ENCODE results near the gene WBP4.
"Not testable (repeated sequence)": the region's sequence is repeated elsewhere in the genome, so short reads cannot be mapped to it uniquely, and the experiment has no call there.

The WBP4 gene

GRCh38 chr13:41085961-41086585 lies 24.8 kb downstream of the WBP4 start:
- no peak for TF ChIP-seq CTCF (conservative IDR thresholded peaks at IDR 0.05; ENCODE audit: low read depth, low read length)
- H3K4me3 ChIP-seq (ENCODE audit: low read length), result no peak overlapping the region
- DNase-seq (ENCODE audit: low read depth), result no peak

- H3K4me3 ChIP-seq (ENCODE audit: low read length); DNase-seq (ENCODE audit: low read depth): not testable (repeated sequence)
Observed at GRCh38 chr13:41095681-41096080, 34.4 kb downstream of the WBP4 start.

DNA sequence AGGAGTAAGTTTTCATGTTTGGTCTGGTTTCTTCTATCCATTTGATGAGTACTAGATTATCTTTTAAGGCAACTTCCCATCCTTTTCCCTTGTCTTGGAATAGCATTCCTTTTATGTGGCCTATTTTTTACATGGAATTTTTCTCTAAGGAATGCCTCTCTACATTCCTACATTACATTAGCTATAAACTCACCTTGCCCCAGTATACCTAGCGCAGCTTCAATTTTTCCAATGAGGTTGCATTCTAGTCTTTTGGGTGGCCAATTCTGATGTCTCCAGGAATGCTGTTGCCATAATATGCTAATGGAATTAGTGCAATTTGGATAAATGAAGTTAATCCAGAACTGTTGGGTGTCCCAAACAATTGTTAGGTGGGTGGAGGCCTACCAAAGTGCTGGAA lies 37.5 kb downstream of the WBP4 start:
- H3K4me3 ChIP-seq (ENCODE audit: low read length), result no peak overlapping the region
- TF ChIP-seq CTCF (conservative IDR thresholded peaks at IDR 0.05; ENCODE audit: low read depth, low read length), result no peak
- no peak for DNase-seq (ENCODE audit: low read depth)

- no peak for TF ChIP-seq CTCF (conservative IDR thresholded peaks at IDR 0.05; ENCODE audit: low read depth, low read length)
- no peak for DNase-seq (ENCODE audit: low read depth)
- H3K4me3 ChIP-seq (ENCODE audit: low read length), result no peak overlapping the region
Observed at GRCh38 chr13:41099986-41100385, 38.7 kb downstream of the WBP4 start.

DNA sequence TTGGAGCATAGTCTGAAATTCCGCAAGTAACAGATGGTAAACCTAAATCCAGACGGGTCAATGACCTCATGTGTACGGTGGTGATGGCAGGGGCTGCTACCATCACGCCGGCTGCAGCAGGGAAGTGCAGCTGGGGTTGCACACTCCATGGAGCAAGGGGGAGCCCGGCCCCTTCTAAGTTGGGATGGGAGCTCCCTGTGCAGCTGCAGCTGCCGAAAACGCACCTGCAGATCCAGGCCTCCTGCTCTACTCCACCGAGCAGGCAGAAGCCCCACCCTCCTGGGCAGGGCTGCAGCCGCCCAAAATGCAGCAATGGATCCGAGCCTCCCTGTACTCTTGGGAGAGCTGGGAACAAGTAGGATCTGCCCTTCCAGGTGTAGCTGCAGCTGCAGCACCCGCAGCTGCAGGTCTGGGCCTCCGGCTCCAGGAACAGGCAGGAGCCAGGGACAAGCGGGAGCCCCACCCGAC lies 45.8 kb downstream of the WBP4 start:
- H3K4me3 ChIP-seq (ENCODE audit: low read length), result no peak overlapping the region
- no peak for TF ChIP-seq CTCF (conservative IDR thresholded peaks at IDR 0.05; ENCODE audit: low read depth, low read length)
- DNase-seq (ENCODE audit: low read depth), result no peak

DNA sequence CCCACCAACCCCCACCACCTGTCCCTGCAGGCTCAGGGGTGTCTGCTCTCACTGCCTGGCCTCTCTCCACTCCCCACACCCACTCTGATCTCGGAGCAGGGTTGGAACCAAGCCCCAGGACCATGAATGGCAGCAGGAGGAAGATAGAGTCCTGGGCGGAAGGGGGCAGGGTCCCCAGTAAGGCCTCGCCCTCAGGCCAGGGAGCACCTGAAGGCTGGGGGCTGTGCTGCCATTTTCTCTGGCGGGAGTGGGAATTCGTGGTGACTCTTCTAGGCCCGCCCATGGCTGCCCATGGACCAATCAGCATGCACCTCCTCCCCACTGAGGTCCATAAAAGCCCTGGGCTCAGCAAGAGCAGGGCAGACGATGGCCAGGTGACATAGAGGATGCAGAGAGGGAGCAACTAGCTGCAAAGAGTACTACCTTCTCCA lies 46.3 kb downstream of the WBP4 start:
- no peak for DNase-seq (ENCODE audit: low read depth)
- no peak overlapping the region for H3K4me3 ChIP-seq (ENCODE audit: low read length)
- TF ChIP-seq CTCF (conservative IDR thresholded peaks at IDR 0.05; ENCODE audit: low read depth, low read length), result no peak

- no peak overlapping the region for H3K4me3 ChIP-seq (ENCODE audit: low read length)
- no peak for DNase-seq (ENCODE audit: low read depth)
- TF ChIP-seq CTCF (conservative IDR thresholded peaks at IDR 0.05; ENCODE audit: low read depth, low read length), result no peak
Observed at GRCh38 chr13:41111454-41111853, 50.1 kb downstream of the WBP4 start.

Measured in retinal pigment epithelial cell (primary cell).